HepG2 (cell line): Measurements from ENCODE around the gene ITPRIP. TPM values are rescaled to one million over a fixed set of nuclear protein-coding genes. Genes with fewer than 3 reads are reported as not detected.

ENCODE experiments used
- ATRX ChIP-seq: sonication (generic); formaldehyde crosslinking; IDR thresholded peaks from 2 replicates; pipeline ENCODE4 v1.4.0; 2020; ENCODE audit warnings: missing genetic modification reagents, borderline replicate concordance
- CC2D1A ChIP-seq: sonication (generic); formaldehyde crosslinking; IDR thresholded peaks from 2 replicates; pipeline ENCODE4 v1.8.1; 2023; ENCODE audit warnings: mild to moderate bottlenecking, missing genetic modification reagents
- FOXJ3 ChIP-seq: sonication (generic); formaldehyde crosslinking; IDR thresholded peaks from 2 replicates; pipeline ENCODE4 v1.4.0; 2020; ENCODE audit warnings: missing genetic modification reagents, mild to moderate bottlenecking, borderline replicate concordance
- GZF1 ChIP-seq: sonication (generic); formaldehyde crosslinking; IDR thresholded peaks from 2 replicates; pipeline ENCODE4 v1.5.1; 2020; ENCODE audit warnings: mild to moderate bottlenecking, missing genetic modification reagents
- HNRNPK ChIP-seq: fragments of 200-400 bp; formaldehyde crosslinking; IDR thresholded peaks from 2 replicates; pipeline ENCODE4 v1.6.1; 2018; ENCODE audit warnings: low read length, low read depth, moderate library complexity, mild to moderate bottlenecking; ENCODE audit not compliant: poor library complexity, severe bottlenecking
- HNRNPLL ChIP-seq: fragments of 200-400 bp; formaldehyde crosslinking; IDR thresholded peaks from 2 replicates; pipeline ENCODE4 v1.6.1; 2017; ENCODE audit warnings: mild to moderate bottlenecking, low read depth, low read length; ENCODE audit not compliant: poor library complexity, severe bottlenecking
- KDM5B ChIP-seq: sonication (generic); formaldehyde crosslinking; IDR thresholded peaks from 2 replicates; pipeline ENCODE4 v1.4.0; 2020; ENCODE audit warnings: missing genetic modification reagents, mild to moderate bottlenecking, borderline replicate concordance
- MEF2D ChIP-seq: sonication (generic); formaldehyde crosslinking; IDR thresholded peaks from 2 replicates; pipeline ENCODE4 v1.5.1; 2020; ENCODE audit warnings: mild to moderate bottlenecking, missing genetic modification reagents
- MTF1 ChIP-seq: sonication (generic); formaldehyde crosslinking; IDR thresholded peaks from 2 replicates; pipeline ENCODE4 v1.5.0; 2020; ENCODE audit warnings: missing genetic modification reagents
- MXI1 ChIP-seq: IDR thresholded peaks from 3 replicates; pipeline ENCODE4 v1.6.1; 2012; ENCODE audit warnings: low read depth, low read length, inconsistent platforms, borderline replicate concordance
- NCOA2 ChIP-seq: sonication (generic); formaldehyde crosslinking; IDR thresholded peaks from 2 replicates; pipeline ENCODE4 v1.8.0; 2022; ENCODE audit warnings: inconsistent platforms
- RBFOX2 ChIP-seq: fragments of 200-400 bp; formaldehyde crosslinking; IDR thresholded peaks from 2 replicates; pipeline ENCODE4 v1.6.1; 2017; ENCODE audit warnings: low read depth, mild to moderate bottlenecking, low read length
- RBM22 ChIP-seq: fragments of 200-400 bp; formaldehyde crosslinking; optimal IDR thresholded peaks from 2 replicates; pipeline ENCODE3; 2017; ENCODE audit warnings: mild to moderate bottlenecking, low read length, moderate library complexity
- SNAI1 ChIP-seq: sonication (generic); formaldehyde crosslinking; IDR thresholded peaks from 2 replicates; pipeline ENCODE4 v1.5.0; 2020; ENCODE audit warnings: mild to moderate bottlenecking, missing genetic modification reagents, borderline replicate concordance
- SRY ChIP-seq: sonication (generic); formaldehyde crosslinking; IDR thresholded peaks from 2 replicates; pipeline ENCODE4 v1.8.0; 2022; ENCODE audit warnings: mild to moderate bottlenecking, missing genetic modification reagents
- TMF1 ChIP-seq: sonication (generic); formaldehyde crosslinking; IDR thresholded peaks from 2 replicates; pipeline ENCODE4 v1.8.1; 2022; ENCODE audit warnings: low read depth, missing genetic modification reagents
- ZNF549 ChIP-seq: sonication (generic); formaldehyde crosslinking; IDR thresholded peaks from 2 replicates; pipeline ENCODE4 v1.5.0; 2020; ENCODE audit warnings: missing genetic modification reagents
- ZSCAN22 ChIP-seq: sonication (generic); formaldehyde crosslinking; IDR thresholded peaks from 2 replicates; pipeline ENCODE4 v1.4.0; 2020; ENCODE audit warnings: mild to moderate bottlenecking, missing genetic modification reagents
- polyA plus RNA-seq, 8 experiments: library from polyadenylated mRNA; depleted of rRNA in 3 of 8; stranded (reverse) in 7 of 8; unstranded in 1 of 8; fragments of >200 nt; fragmentation: Illumina TruSeq in 4 of 8; extraction: Trizol in 4 of 8; gene quantifications; 2 replicates each; pipeline versions ENCODE4 v1.2.1 to v1.2.3, GENCODE V29; 2011 to 2016; ENCODE audit warnings: low read depth in 4 of 8, missing spikeins in 1 of 8, mixed read lengths in 1 of 8; ENCODE audit not compliant: insufficient read depth in 1 of 8
- total RNA-seq, 5 experiments: library from RNA; depleted of rRNA; stranded (reverse); fragments of >200 nt; fragmentation: Illumina TruSeq; extraction: Trizol; gene quantifications; 2 replicates each; pipeline ENCODE4 v1.2.3, GENCODE V29; 2016; ENCODE audit warnings: low read depth in 1 of 5
- TF ChIP-seq, protein P1 (sequence below): sonication (generic); formaldehyde crosslinking; IDR thresholded peaks from 2 replicates; pipeline ENCODE4 v1.5.1; 2020; ENCODE audit warnings: mild to moderate bottlenecking, missing genetic modification reagents, borderline replicate concordance
- TF ChIP-seq, protein P2 (sequence below): sonication (generic); formaldehyde crosslinking; IDR thresholded peaks from 2 replicates; pipeline ENCODE4 v1.5.0; 2020; ENCODE audit warnings: missing genetic modification reagents
- TF ChIP-seq, protein P3 (sequence below), 2 experiments: sonication (generic) in 1 of 2; formaldehyde crosslinking in 1 of 2; IDR thresholded peaks; 2 replicates each; pipeline versions ENCODE4 v1.4.0 to v1.6.1; 2016 to 2020; ENCODE audit warnings: borderline replicate concordance in 1 of 2, low read depth in 1 of 2, mild to moderate bottlenecking in 1 of 2, missing genetic modification reagents in 1 of 2

The ITPRIP gene
- total and polyA plus RNA-seq, 2 of the 13 experiments (the other 11 are each of a cell fraction or from before 2014, with no cell fraction given): 1.00 to 2.8 TPM

DNA sequence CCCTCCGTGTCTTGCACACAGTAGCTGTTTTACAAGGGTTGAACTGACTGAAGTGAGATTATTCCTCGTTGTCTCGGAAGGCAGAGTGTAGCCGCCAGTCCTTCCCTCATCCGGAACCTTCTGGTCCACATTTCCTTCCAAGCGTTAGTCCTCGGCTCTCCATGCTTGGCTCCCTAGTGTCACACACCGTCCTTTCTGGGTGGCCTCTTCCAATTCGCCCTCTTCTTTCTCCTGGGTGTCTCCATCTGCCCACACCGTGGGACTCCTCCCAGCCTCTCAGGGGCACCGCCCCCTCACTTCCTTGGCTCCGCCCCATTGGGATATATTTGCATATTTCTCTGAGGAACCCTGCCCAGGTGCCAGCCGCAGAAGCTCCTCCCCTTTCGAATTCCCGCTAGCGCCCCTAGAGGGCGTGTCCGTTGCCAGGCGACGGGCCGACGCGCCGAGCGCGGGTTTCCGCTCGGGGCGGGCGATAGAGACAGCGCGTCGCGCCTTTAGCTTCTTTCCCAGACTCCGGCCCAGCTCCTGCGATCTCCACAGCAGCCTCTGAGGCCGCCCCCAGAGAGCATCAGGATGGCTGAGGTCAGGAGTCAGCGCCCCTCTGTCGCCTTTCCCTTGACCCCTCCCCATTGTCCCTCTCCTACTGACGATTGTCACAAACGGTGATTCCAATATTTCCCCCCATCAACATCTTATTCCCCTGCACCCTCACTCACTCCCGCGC lies 15.2 kb upstream of the ITPRIP start, which contains the start of gene CFAP58 (continued):
- TF ChIP-seq ZNF549 (CRISPR knock-in tag) (no peak), ATRX (no peak), CC2D1A (CRISPR knock-in tag) (no peak), RBM22 (peak; percentile 62), FOXJ3 (no peak), MXI1 (peak; percentile 72; the same call in 1 of the 3 replicates), NCOA2 (no peak), TMF1 (CRISPR knock-in tag) (no peak), MTF1 (CRISPR knock-in tag) (no peak), MEF2D (CRISPR knock-in tag) (no peak), KDM5B (0 out of 2 replicates have a peak, but pooled peaks have one; percentile 30), RBFOX2 (no peak), SNAI1 (CRISPR knock-in tag) (no peak), ZSCAN22 (CRISPR knock-in tag) (no peak), HNRNPK (no peak), HNRNPLL (peak; percentile 38), GZF1 (CRISPR knock-in tag) (no peak), SRY (CRISPR knock-in tag) (no peak)
- TF ChIP-seq, protein P1, sequence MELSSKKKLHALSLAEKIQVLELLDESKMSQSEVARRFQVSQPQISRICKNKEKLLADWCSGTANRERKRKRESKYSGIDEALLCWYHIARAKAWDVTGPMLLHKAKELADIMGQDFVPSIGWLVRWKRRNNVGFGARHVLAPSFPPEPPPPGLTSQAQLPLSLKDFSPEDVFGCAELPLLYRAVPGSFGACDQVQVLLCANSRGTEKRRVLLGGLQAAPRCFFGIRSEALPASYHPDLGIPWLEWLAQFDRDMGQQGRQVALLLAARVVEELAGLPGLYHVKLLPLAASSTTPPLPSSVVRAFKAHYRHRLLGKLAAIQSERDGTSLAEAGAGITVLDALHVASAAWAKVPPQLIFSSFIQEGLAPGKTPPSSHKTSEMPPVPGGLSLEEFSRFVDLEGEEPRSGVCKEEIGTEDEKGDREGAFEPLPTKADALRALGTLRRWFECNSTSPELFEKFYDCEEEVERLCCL (CRISPR knock-in tag): no peak
- TF ChIP-seq, protein P2, sequence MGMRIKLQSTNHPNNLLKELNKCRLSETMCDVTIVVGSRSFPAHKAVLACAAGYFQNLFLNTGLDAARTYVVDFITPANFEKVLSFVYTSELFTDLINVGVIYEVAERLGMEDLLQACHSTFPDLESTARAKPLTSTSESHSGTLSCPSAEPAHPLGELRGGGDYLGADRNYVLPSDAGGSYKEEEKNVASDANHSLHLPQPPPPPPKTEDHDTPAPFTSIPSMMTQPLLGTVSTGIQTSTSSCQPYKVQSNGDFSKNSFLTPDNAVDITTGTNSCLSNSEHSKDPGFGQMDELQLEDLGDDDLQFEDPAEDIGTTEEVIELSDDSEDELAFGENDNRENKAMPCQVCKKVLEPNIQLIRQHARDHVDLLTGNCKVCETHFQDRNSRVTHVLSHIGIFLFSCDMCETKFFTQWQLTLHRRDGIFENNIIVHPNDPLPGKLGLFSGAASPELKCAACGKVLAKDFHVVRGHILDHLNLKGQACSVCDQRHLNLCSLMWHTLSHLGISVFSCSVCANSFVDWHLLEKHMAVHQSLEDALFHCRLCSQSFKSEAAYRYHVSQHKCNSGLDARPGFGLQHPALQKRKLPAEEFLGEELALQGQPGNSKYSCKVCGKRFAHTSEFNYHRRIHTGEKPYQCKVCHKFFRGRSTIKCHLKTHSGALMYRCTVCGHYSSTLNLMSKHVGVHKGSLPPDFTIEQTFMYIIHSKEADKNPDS: no peak
- TF ChIP-seq, protein P3, sequence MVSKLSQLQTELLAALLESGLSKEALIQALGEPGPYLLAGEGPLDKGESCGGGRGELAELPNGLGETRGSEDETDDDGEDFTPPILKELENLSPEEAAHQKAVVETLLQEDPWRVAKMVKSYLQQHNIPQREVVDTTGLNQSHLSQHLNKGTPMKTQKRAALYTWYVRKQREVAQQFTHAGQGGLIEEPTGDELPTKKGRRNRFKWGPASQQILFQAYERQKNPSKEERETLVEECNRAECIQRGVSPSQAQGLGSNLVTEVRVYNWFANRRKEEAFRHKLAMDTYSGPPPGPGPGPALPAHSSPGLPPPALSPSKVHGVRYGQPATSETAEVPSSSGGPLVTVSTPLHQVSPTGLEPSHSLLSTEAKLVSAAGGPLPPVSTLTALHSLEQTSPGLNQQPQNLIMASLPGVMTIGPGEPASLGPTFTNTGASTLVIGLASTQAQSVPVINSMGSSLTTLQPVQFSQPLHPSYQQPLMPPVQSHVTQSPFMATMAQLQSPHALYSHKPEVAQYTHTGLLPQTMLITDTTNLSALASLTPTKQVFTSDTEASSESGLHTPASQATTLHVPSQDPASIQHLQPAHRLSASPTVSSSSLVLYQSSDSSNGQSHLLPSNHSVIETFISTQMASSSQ (IDR thresholded peaks at IDR 0.05; ENCODE audit: low read depth): no peak
- TF ChIP-seq, protein P3 (CRISPR knock-in tag; IDR thresholded peaks at IDR 0.05; ENCODE audit: borderline replicate concordance): no peak
